A549 (cell line): Measurements from ENCODE around the gene UBE3C. TPM values are rescaled to one million over a fixed set of nuclear protein-coding genes. Genes with fewer than 3 reads are reported as not detected.

Experiments used
- ATAC-seq, 2 experiments: fragments of 200-7000 bp in 1 of 2; fragments of >200 bp in 1 of 2; cut with Nextera tagmentation in 1 of 2; cut with Tn5 transposase in 1 of 2; 3 replicates each; pipeline versions ENCODE4 v1.8.0 to v1.9.1; 2018 to 2020; ENCODE audit warnings: mild to moderate bottlenecking in 1 of 2, moderate library complexity in 1 of 2
- CTCF ChIA-PET: fragments of 300-600 bp; sonication (Branson Sonifier 250); formaldehyde crosslinking; extraction: SDS; loops from one replicate; lab custom pipeline; 2021; ENCODE audit warnings: antibody characterized with exemption, inconsistent platforms; lab: Yijun Ruan, JAX
- POLR2A ChIA-PET: fragments of 350-600 bp; formaldehyde crosslinking; extraction: SDS; loops from one replicate; lab custom pipeline; 2021; ENCODE audit warnings: antibody characterized with exemption, inconsistent platforms; lab: Yijun Ruan, JAX
- DNase-seq, 2 experiments: peaks; one replicate each; pipeline versions ENCODE4 v3.0.0 to v3.0.0-alpha.2; 2011 to 2016; ENCODE audit warnings: low read depth in 1 of 2, low spot score in 1 of 2
- FAIRE-seq: peaks from 2 replicates; lab custom pipeline; 2011; peaks lifted over from hg19 to GRCh38; lab: Jason Lieb, UNC
- H3K27ac ChIP-seq, 2 experiments: fragments of >200 bp; sonication (Bioruptor Twin); formaldehyde crosslinking; 3 replicates each; pipeline ENCODE4 v1.5.1; 2016 to 2017
- H3K4me1 ChIP-seq: fragments of >200 bp; sonication (Bioruptor Twin); formaldehyde crosslinking; 3 replicates; pipeline ENCODE4 v1.6.1; 2016
- H3K4me2 ChIP-seq: fragments of >200 bp; sonication (Bioruptor Twin); formaldehyde crosslinking; 3 replicates; pipeline ENCODE4 v1.6.1; 2016
- H3K4me3 ChIP-seq: fragments of >200 bp; sonication (Bioruptor Twin); formaldehyde crosslinking; 3 replicates; pipeline ENCODE4 v1.5.1; 2016
- H3K9me3 ChIP-seq: fragments of >200 bp; sonication (Bioruptor Twin); formaldehyde crosslinking; 3 replicates; pipeline ENCODE4 v1.6.1; 2016
- EP300 ChIP-seq, 2 experiments: fragments of >200 bp; sonication (Bioruptor Twin); formaldehyde crosslinking; IDR thresholded peaks; 2 replicates in 1 of 2; 3 replicates in 1 of 2; pipeline ENCODE4 v1.6.1; 2016 to 2017
- HDAC2 ChIP-seq: fragments of 200-600 bp; sonication (generic); IDR thresholded peaks from 2 replicates; pipeline ENCODE4 v1.6.1; 2016
- HOXA7 ChIP-seq: fragments of 250-450 bp; sonication (Bioruptor Pico); IDR thresholded peaks from 2 replicates; pipeline ENCODE4 v1.5.0; 2020; ENCODE audit warnings: mild to moderate bottlenecking, moderate library complexity
- HOXB13 ChIP-seq: fragments of 250-450 bp; sonication (Bioruptor Pico); IDR thresholded peaks from 2 replicates; pipeline ENCODE4 v1.5.0; 2020; ENCODE audit warnings: low read depth, mild to moderate bottlenecking, moderate library complexity
- JUNB ChIP-seq: fragments of >200 bp; sonication (Bioruptor Twin); formaldehyde crosslinking; IDR thresholded peaks from 2 replicates; pipeline ENCODE4 v1.6.1; 2016
- KDM5A ChIP-seq: fragments of 200-600 bp; sonication (generic); IDR thresholded peaks from 2 replicates; pipeline ENCODE4 v1.6.1; 2016; ENCODE audit warnings: antibody characterized with exemption, mild to moderate bottlenecking
- MYC ChIP-seq: IDR thresholded peaks from 2 replicates; pipeline ENCODE4 v1.6.1; 2012; ENCODE audit warnings: mild to moderate bottlenecking, inconsistent platforms, low read length, improper control_type of control experiment, borderline replicate concordance
- NFE2L2 ChIP-seq: fragments of 150-350 bp; conservative IDR thresholded peaks from 2 replicates; pipeline ENCODE4 v1.6.1; 2014; ENCODE audit warnings: low read length
- NR3C1 ChIP-seq: fragments of >200 bp; sonication (Bioruptor Twin); formaldehyde crosslinking; IDR thresholded peaks from 3 replicates; pipeline ENCODE4 v1.6.1; 2017
- RAD21 ChIP-seq, 2 experiments: fragments of >200 bp in 1 of 2; sonication (Bioruptor Twin) in 1 of 2; formaldehyde crosslinking in 1 of 2; IDR thresholded peaks in 1 of 2; conservative IDR thresholded peaks in 1 of 2; 2 replicates in 1 of 2; 3 replicates in 1 of 2; pipeline ENCODE4 v1.6.1; 2012 to 2018; ENCODE audit warnings: inconsistent platforms in 1 of 2
- RFX5 ChIP-seq: fragments of 450-650 bp; IDR thresholded peaks from 2 replicates; pipeline ENCODE4 v1.7.1; 2014; ENCODE audit warnings: antibody characterized with exemption, mild to moderate bottlenecking, moderate library complexity
- RNF2 ChIP-seq: fragments of 200-600 bp; sonication (generic); IDR thresholded peaks from 2 replicates; pipeline ENCODE4 v1.6.1; 2016; ENCODE audit warnings: low read depth, mild to moderate bottlenecking, antibody characterized with exemption, moderate library complexity, borderline replicate concordance
- SREBF2 ChIP-seq: fragments of 450-650 bp; IDR thresholded peaks from 2 replicates; pipeline ENCODE4 v1.6.1; 2014; ENCODE audit warnings: mild to moderate bottlenecking, moderate library complexity
- TFCP2L1 ChIP-seq: fragments of 250-450 bp; sonication (Bioruptor Pico); IDR thresholded peaks from 2 replicates; pipeline ENCODE4 v1.5.0; 2021; ENCODE audit warnings: mild to moderate bottlenecking
- ZC3H11A ChIP-seq: fragments of 450-650 bp; IDR thresholded peaks from 2 replicates; pipeline ENCODE4 v1.6.1; 2014; ENCODE audit warnings: antibody characterized with exemption, mild to moderate bottlenecking
- ZFP36 ChIP-seq: fragments of 450-650 bp; IDR thresholded peaks from 2 replicates; pipeline ENCODE4 v1.6.1; 2014; ENCODE audit warnings: borderline replicate concordance; ENCODE audit not compliant: partially characterized antibody
- ZNF302 ChIP-seq: fragments of 250-450 bp; sonication (Bioruptor Pico); IDR thresholded peaks from 2 replicates; pipeline ENCODE4 v1.9.0; 2021; ENCODE audit warnings: inconsistent platforms, mild to moderate bottlenecking, moderate library complexity
- WGBS: methylation state at CpG from one replicate; pipeline ENCODE4 v1.1.6; 2017; ENCODE audit errors: missing lambda C conversion rate; 5-methylcytosine and 5-hydroxymethylcytosine counted together
- polyA plus RNA-seq, 4 experiments: library from polyadenylated mRNA; depleted of rRNA in 3 of 4; stranded (reverse); fragments of >200 nt; fragmentation: RNase III in 1 of 4; extraction: RNeasy Plus Mini Kit Qiagen cat#74134 plus additional on column Dnase treatment in 1 of 4; gene quantifications; 2 replicates in 3 of 4; 3 replicates in 1 of 4; pipeline ENCODE4 v1.2.3, GENCODE V29; 2011 to 2017
- TF ChIP-seq, protein P1 (sequence below): fragments of >200 bp; sonication (Bioruptor Twin); formaldehyde crosslinking; IDR thresholded peaks from 3 replicates; pipeline ENCODE4 v1.6.1; 2016
- TF ChIP-seq, protein P2 (sequence below): fragments of >200 bp; sonication (Bioruptor Twin); formaldehyde crosslinking; IDR thresholded peaks from 3 replicates; pipeline ENCODE4 v1.5.1; 2016
- TF ChIP-seq, protein P3 (sequence below): fragments of 450-650 bp; IDR thresholded peaks from 2 replicates; pipeline ENCODE4 v1.6.1; 2014; ENCODE audit warnings: antibody characterized with exemption

Gene UBE3C
- polyA plus RNA-seq, 2 of the 4 experiments (the other 2 are of a cell fraction), result 52.1 to 73.2 TPM

DNA sequence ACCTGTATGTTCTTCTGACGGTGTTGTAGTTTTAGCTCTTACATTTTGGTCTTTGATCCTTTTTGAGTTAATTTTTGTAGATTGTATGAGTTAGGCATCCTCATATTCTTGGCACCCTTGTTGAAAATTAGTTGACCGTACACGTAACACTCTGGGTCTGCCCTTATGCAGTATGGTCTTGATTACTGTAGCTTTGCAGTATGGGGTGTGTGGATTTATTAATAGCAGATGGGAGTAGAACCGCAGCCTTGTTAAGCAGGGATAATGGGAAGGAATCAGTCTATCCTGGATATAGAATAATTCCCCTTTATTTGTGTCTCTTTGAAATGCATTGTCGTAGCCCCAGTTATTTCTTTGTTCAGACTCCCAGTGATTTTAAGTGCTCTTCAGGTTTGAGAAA lies 95.5 kb downstream of the UBE3C start:
- H3K4me3 ChIP-seq, result no peak overlapping the region
- DNase-seq (no peak), ATAC-seq (no peak), FAIRE-seq (no peak)
- TF ChIP-seq KDM5A (no peak), TFCP2L1 (CRISPR knock-in tag) (no peak), MYC (no peak), ZC3H11A (no peak), ZFP36 (no peak), RFX5 (no peak)
- peaks cover 8% of the 10 kb centered on the region; the same call in 1 of the 3 replicates for H3K4me1 ChIP-seq
- H3K9me3 ChIP-seq, result no peaks in the 10 kb centered on the region
- ChIA-PET POLR2A (no interaction called here), CTCF (interaction anchor here (1.0 to 3.5 kb wide), 7 partner anchors 9 to 106 kb away, joined by 3 to 16 read pairs (median 7); no protein-coding TSS in a partner anchor)
- no peak overlapping the region for H3K27ac ChIP-seq
- 93% methylated on average over 5 of the region's 5 CpGs for WGBS
- no peak overlapping the region for H3K4me2 ChIP-seq

DNA sequence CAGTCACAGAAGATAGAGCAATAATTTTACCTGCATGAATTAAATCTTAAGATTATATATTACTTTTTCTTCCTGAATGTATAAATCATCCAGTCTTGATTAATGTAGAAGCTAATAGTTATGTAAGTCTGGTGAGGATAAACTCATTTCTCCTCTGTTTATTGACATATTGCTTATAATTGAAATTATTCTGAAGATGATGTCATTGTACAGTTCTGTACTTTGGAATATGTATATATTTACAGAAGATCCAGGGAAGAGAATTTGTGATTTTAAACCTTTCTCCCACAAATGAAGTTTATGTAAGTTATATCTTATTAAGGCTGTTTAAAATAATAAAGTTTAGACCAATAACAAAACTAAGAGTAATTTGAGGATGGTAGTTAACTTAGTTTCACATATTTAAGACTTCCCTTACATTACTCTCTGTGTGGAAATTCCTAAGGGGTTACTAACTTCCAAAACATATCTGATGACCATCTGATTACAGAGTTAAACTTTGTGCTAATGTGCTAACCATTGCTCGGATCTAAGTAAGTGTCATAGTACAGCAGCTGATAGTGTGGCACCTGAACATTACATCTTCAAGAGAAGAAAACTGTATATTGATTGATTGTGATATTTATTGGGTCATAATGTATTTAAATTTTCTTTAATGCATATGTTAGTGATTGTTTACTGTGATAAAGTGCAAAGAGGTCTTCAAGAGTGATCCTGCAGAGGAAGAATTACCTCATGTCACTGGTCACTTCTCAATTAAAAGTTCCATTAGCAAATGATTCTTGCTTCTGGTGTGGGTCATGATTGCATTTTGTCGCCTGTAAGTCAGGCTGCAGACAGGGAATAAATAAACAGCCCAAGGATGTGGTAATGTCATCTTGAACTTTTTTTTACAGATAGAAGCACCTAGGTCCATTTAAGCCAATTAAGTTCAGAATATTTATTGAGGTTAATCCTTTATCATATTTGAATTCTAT lies 96.9 kb downstream of the UBE3C start:
- no peak for FAIRE-seq
- Histone ChIP-seq H3K27ac (no peak overlapping the region), H3K4me1 (peaks cover 8% of the 10 kb centered on the region; the same call in 1 of the 3 replicates), H3K4me2 (no peak overlapping the region), H3K4me3 (no peak overlapping the region), H3K9me3 (no peaks in the 10 kb centered on the region)
- POLR2A ChIA-PET, result no interaction called here
- 62% methylated on average over 2 of the region's 2 CpGs for WGBS
- CTCF ChIA-PET, result interaction anchor here (0.9 to 3.5 kb wide), 5 partner anchors 12 to 286 kb away, joined by 3 to 11 read pairs (median 5); partner anchors contain the start of gene NOM1
- TF ChIP-seq NFE2L2, result no peak
- no peak for ATAC-seq
- no peak for DNase-seq

DNA sequence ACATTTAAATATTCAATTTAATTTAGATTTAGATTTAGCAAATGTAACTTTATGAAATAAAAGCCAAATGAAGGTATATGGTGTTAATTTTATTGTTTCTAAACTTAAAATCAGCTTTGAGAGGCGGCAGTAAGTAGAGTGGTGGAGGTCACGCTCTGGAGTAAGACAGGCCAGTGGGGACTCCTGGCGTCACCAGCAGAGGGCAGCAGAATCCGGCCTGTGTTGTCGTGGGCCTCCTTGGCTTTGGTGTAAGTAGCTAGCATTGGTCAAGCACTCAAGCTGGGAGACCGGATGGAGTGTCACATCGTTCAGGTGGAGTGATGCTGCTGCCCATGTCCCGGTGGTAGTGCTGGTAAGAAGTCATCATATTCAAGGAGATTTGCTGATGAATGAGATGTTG lies 99.4 kb downstream of the UBE3C start:
- ChIA-PET CTCF (interaction anchor here (0.8 to 3.2 kb wide), 10 partner anchors 10 to 36 kb away, joined by 3 to 18 read pairs (median 5); no protein-coding TSS in a partner anchor), POLR2A (no interaction called here)
- no peak overlapping the region for H3K4me3 ChIP-seq
- FAIRE-seq (no peak), DNase-seq (peak in 1 of 2 experiments; percentile 37), ATAC-seq (peak in 1 of 2 experiments; percentile 82; a peak in 3 of 6 replicates)
- WGBS, result 84% methylated on average over 8 of the region's 8 CpGs
- no peaks in the 10 kb centered on the region for H3K9me3 ChIP-seq
- no peak overlapping the region for H3K4me2 ChIP-seq
- peaks cover 8% of the 10 kb centered on the region; the same call in 1 of the 3 replicates for H3K4me1 ChIP-seq
- H3K27ac ChIP-seq, result no peak overlapping the region
- no peak for TF ChIP-seq NFE2L2
- TF ChIP-seq, protein P1, sequence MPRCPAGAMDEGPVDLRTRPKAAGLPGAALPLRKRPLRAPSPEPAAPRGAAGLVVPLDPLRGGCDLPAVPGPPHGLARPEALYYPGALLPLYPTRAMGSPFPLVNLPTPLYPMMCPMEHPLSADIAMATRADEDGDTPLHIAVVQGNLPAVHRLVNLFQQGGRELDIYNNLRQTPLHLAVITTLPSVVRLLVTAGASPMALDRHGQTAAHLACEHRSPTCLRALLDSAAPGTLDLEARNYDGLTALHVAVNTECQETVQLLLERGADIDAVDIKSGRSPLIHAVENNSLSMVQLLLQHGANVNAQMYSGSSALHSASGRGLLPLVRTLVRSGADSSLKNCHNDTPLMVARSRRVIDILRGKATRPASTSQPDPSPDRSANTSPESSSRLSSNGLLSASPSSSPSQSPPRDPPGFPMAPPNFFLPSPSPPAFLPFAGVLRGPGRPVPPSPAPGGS, result no peak
- no peak for TF ChIP-seq EP300 (IDR thresholded peaks at IDR 0.05)
- TF ChIP-seq HOXB13 (CRISPR knock-in tag), result no peak
- no peak for TF ChIP-seq RNF2
- TF ChIP-seq, protein P2, sequence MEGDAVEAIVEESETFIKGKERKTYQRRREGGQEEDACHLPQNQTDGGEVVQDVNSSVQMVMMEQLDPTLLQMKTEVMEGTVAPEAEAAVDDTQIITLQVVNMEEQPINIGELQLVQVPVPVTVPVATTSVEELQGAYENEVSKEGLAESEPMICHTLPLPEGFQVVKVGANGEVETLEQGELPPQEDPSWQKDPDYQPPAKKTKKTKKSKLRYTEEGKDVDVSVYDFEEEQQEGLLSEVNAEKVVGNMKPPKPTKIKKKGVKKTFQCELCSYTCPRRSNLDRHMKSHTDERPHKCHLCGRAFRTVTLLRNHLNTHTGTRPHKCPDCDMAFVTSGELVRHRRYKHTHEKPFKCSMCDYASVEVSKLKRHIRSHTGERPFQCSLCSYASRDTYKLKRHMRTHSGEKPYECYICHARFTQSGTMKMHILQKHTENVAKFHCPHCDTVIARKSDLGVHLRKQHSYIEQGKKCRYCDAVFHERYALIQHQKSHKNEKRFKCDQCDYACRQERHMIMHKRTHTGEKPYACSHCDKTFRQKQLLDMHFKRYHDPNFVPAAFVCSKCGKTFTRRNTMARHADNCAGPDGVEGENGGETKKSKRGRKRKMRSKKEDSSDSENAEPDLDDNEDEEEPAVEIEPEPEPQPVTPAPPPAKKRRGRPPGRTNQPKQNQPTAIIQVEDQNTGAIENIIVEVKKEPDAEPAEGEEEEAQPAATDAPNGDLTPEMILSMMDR, result peak; percentile 28; the same call in 1 of the 3 replicates
- no peak for TF ChIP-seq NR3C1
- peak; percentile 10 to 28; a peak in 1 of 5 replicates for TF ChIP-seq RAD21 (conservative IDR thresholded peaks at IDR 0.05 in 1 of 2, IDR thresholded peaks at IDR 0.05 in 1 of 2)
- no peak for TF ChIP-seq HDAC2
- TF ChIP-seq, protein P3, sequence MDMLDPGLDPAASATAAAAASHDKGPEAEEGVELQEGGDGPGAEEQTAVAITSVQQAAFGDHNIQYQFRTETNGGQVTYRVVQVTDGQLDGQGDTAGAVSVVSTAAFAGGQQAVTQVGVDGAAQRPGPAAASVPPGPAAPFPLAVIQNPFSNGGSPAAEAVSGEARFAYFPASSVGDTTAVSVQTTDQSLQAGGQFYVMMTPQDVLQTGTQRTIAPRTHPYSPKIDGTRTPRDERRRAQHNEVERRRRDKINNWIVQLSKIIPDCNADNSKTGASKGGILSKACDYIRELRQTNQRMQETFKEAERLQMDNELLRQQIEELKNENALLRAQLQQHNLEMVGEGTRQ, result no peak
- TF ChIP-seq ZNF302 (CRISPR knock-in tag), result no peak
- TF ChIP-seq HOXA7, result no peak
- no peak for TF ChIP-seq JUNB
- TF ChIP-seq SREBF2, result no peak
